ENCODE data around the gene PPL.

The PPL gene

DNA sequence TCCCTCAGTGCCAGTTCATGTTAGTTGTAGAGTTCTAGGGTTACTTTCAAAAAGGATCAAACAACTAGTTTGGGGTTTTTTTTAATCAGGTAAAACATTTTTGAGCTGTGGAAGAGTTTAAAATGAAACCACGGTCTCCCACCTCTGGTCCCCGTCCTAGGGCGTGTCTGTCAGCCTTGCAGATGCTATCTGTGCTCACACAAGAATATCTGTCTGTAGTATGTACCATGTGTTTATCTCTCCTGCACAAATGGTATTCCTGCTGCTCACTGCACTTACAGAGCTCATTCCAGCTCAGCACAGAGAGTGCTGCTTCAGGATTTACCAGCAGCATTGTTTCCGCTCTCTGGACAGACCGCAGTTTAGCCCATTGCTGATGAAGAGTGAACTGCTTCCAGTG lies 50.8 kb downstream of the PPL start:
- DNase-seq, result peak; percentile 63 to 84
- TF ChIP-seq GATA1 (IDR thresholded peaks at IDR 0.05; ENCODE audit: low read depth, low read length), result no peak
- no peak for TF ChIP-seq POLR2A (IDR thresholded peaks at IDR 0.05; ENCODE audit: low read length)

DNA sequence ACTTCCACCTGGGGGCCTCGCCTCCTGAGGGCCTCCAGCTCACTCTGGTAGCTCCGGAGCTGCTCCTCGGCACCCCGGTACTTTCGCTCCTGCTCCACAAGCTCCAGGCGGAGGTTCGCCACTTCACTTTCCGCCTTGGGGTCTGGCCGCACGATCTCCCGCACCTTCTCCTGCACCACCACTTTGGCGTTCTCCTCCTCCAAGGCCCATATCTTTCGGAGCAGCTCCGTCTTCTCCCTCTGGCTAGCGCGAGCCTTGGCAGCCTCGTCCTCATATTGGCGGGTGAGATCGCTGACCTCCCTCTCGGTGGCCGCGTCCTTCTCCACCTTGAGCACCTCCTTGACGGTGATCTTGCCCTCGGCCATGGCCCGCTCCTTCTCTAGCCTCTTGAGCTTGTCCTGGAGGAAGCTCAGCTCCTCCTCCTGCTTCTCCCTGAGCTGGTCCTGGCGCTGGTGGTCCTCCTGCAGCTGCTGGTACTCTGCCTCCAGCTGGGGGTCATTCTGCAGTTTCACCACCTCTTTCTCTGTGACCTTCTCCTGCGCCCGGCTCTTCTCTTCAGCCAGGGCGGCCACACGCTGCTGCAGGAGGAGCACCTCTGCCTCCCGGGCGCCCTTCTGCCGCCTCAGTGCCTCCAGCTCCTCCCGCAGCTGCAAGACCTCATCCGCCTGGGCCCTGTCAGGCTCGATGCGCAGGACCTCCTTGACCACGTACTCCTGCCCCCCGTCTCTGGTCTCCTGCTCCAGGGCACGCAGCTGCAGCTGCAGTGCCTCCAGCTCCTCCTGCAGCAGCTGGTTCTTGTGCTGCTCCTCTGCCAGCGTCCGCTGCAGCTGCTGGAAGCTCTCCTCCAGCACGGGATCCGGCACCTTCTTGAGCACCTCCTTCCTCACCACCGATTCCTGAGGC lies 51.7 kb downstream of the PPL start:
- DNase-seq, result no peak
- TF ChIP-seq POLR2A (IDR thresholded peaks at IDR 0.05; ENCODE audit: low read length) (no peak), GATA1 (IDR thresholded peaks at IDR 0.05; ENCODE audit: low read depth, low read length) (no peak)

DNA sequence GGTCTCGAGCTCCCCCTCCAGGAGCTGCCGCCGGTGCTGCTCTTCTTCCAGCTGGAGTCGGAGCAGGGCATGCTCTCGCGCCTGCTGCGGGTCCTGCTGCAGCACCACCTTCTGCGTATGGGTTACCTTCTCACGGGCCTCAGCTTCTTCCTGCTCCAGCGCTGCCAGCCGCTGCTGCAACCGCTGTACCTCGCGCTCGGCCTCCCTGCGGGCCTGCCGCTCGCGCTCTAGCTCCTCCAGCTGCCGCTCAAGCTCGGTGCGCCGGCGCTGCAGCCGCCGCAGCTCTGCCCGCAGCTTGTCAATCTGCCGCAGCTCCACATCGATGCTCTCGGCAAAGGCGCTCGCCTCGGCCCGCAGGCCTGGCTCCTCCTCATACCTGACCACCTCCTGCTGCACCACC lies 52.7 kb downstream of the PPL start:
- no peak for DNase-seq
- TF ChIP-seq POLR2A (IDR thresholded peaks at IDR 0.05; ENCODE audit: low read length) (no peak), GATA1 (IDR thresholded peaks at IDR 0.05; ENCODE audit: low read depth, low read length) (no peak)

DNA sequence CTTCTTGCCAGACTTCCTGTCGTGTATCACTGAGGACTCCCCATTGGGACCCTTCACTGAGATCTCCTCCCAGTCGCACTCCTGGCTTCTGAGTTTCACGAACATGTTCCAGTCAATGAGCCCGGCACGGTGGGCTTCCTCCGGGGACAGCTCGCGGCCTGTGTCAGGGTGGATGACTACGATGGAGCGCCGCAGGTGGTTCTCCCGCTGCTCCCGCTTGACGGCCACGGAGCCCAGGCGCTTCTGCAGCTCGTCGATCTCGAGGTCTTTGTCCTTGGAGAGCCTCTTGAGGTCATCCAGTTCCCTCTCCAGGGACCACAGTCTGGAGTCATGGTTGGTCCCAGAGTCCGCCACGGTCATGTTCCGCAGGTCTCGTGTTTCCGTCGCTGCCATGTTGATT lies 53.4 kb downstream of the PPL start:
- no peak for DNase-seq
- TF ChIP-seq POLR2A (IDR thresholded peaks at IDR 0.05; ENCODE audit: low read length), result no peak

DNA sequence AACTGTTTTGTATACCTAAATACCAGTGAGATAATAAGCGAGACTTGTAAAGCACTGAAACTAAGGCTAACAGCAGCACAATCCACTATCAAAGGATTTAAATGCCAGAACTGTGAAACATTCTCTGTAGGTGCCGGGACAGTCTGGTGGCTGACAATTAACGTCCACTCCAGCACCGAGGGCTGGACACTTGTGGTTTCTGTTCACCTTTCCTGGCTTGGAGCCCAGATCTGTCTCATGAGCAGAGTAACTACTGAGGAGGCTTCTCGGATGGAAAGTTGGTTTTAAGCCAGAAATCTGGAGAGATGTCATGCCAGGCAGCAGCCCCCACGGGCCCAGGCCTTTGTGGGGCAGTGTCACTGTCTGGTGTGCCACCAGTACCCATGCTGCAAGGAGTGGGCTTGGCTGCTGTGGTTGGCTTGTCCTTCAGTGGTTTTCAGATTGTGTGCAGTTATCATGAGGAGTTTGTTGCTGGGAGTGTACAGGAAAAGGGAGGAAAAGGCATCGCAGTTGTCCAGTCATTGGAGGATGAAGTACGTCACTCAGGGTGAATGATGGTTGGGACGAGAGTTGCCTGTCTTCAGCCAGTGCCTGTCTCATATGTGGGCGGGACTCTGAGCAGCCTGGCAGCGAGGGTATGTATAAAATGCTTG lies 54.2 kb downstream of the PPL start:
- DNase-seq, result no peak

DNA sequence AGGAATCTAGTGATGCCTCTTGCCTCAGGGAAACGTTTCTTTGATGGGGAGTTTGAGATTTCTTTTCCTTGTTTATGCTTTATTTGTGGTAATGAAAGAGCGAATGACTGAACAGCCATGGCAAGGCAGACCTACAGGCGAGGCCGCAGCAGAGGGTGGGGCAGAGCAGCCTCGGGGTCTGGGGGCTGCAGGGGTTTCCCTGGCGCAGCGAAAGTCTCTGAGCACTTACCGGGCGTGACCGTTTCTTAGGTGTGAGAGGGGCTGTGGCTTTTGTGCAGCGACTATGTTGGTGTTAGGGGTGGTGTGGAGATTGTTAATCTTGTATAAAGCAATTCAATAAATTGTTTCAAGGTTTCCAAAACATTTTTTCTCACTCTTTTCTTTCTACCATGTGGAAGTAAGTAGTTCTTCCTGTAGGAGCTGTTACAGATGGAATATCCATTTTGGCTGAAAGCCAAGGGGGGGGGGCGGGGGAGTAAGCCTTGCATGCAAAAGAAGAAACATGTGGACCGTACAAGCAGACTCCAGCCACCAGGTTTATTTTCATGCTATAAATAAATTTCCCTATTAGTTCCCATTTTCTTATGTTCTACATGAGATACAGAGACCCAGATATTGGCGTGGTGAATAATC lies 54.8 kb downstream of the PPL start:
- no peak for DNase-seq

More for the DNA sequence above, 54.2 kb downstream of the PPL start:
- TF ChIP-seq GATA1 (IDR thresholded peaks at IDR 0.05; ENCODE audit: low read depth, low read length) (no peak), POLR2A (IDR thresholded peaks at IDR 0.05; ENCODE audit: low read length) (no peak)

DNA sequence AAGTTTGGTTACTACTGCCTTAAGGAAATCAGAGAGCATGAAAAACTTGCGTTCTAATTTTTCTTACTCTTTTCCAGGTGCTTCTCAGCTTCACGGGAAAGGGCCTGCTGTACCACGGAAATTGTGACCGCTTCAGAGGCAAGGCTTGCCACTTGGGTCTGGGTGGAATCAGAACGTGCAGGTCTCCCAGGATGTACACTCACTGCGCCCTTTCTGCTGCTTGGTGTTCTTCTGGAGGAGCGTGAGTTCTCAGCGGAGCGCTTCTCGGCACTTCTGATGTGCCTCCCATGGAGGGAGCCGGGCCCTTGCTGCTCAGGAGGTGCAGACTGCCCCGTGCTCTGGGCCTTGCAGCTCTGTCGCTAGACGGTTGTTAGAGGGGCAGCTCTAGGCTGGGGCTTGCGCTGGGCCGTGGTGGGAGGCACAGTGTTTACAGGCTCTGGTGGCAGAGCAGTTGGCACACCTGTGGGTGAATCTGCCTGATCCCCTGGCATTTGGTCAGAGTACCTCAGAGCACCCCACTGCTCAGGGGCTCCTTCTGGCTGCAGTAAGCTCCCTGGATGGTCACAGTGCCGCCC lies 56.9 kb downstream of the PPL start:
- no peak for DNase-seq
- TF ChIP-seq POLR2A (IDR thresholded peaks at IDR 0.05; ENCODE audit: low read length) (no peak), GATA1 (IDR thresholded peaks at IDR 0.05; ENCODE audit: low read depth, low read length) (no peak)

More for the DNA sequence above, 54.8 kb downstream of the PPL start:
- TF ChIP-seq POLR2A (IDR thresholded peaks at IDR 0.05; ENCODE audit: low read length), result no peak

DNA sequence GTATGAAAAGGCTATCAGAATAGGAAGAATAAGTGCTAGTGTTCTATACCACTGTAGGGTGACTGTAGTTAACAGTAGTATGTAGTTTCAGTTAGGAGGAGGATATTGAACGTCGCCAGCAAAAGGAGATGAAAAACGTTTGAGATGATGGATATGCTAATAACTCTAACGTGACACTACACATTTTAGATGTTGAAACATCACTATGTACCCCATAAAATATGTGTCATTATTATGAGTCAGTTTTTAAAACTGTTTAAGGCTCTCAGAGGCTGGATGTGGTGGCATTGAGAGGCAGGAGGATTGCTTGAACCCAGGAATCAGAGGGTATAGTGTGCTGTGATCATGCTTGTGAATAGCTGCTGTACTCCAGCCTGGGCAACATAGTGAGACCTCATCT lies 57.9 kb downstream of the PPL start:
- DNase-seq, result no peak
- TF ChIP-seq GATA1 (IDR thresholded peaks at IDR 0.05; ENCODE audit: low read depth, low read length) (no peak), POLR2A (IDR thresholded peaks at IDR 0.05; ENCODE audit: low read length) (no peak)

DNA sequence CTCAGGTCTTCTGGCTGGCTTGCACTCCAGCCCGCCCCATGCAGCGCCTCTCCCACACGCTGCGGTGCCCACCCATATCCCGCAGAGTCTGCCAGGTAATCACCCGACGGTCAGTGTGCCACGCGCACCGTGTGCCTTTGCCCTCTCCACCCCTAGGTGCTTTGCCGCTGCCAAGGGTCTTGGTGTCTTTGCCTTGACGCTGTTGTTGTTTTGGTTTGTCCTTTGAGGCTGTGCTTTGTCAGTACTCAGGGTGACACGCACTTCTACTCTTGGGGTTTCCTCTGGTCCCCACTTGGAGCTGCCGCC lies 59.6 kb downstream of the PPL start:
- TF ChIP-seq GATA1 (IDR thresholded peaks at IDR 0.05; ENCODE audit: low read depth, low read length), result no peak
- TF ChIP-seq POLR2A (IDR thresholded peaks at IDR 0.05; ENCODE audit: low read length), result no peak
- no peak for DNase-seq

DNA sequence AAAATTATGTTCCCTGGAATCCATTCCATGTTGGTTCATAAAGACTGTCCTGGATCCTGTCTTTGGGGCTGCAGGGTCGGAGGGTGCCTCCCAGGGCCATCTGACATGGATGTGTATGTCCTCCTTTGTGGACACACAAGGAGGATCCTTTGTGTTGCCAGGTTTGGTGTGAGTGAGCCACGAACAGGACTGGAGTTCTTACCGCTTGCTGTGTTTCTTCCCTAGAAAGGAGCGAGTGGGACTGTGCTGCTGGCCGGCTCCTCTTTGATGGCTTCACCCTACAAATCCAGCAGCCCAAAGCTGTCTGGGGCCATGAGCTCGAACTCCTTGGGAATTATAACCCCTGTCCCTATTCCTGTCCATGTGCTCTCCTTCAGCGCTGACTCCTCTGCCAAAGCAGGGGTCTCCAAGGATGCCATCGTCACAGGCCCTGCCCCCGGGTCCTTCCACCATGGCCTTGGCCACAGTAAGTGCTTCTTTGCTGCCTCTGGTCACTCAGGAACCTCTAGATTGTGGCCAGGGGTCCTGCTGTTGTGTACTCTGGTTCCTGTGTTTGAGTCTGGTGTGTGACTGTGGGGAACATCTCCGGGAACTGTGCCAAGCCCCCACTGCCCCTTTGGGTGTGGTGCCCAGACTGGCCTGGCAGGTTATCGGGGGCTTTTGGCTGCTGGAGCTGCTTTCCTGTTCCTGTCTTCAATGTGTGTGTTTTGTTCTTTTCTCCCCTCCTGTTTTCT lies 60.1 kb downstream of the PPL start:
- no peak for TF ChIP-seq GATA1 (IDR thresholded peaks at IDR 0.05; ENCODE audit: low read depth, low read length)
- no peak for TF ChIP-seq POLR2A (IDR thresholded peaks at IDR 0.05; ENCODE audit: low read length)
- DNase-seq, result no peak

DNA sequence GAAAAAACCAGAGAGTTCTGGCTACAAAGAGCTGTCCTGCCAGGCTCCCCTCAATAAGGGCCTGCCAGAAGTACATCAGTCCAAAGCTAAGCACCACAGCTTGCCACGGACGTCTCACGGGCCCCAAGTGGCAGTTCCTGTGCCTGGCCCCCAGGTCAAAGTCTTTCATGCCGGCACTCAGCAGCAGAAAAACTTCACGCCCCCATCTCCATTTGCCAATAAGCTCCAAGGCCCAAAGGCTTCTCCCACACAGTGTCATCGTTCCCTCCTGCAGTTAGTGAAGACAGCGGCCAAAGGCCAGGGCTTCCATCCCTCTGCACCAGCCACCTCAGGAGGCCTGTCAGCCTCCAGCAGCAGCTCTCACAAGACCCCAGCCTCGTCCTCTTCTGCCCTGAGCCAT lies 62.3 kb downstream of the PPL start:
- DNase-seq, result no peak
- TF ChIP-seq GATA1 (IDR thresholded peaks at IDR 0.05; ENCODE audit: low read depth, low read length) (no peak), POLR2A (IDR thresholded peaks at IDR 0.05; ENCODE audit: low read length) (no peak)

DNA sequence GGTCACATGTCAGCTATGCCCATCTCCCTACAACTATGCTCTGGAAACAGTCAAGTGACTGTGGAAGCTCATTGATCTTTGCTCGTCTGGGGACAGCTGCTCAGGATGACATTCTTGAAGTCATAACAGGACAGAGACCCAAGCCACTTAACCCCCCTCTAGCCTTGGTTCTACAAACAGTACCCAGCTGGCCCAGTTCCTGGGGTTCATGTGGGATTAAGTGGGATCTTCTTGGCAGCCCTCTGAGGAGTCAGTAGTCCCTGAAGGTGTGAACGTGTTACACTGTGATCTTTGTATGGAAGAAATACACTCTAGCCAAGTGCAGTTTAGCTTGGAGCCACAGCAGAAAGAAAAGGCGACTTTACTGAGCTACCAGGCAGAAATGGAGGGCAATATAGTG lies 63.9 kb downstream of the PPL start:
- TF ChIP-seq GATA1 (IDR thresholded peaks at IDR 0.05; ENCODE audit: low read depth, low read length) (no peak), POLR2A (IDR thresholded peaks at IDR 0.05; ENCODE audit: low read length) (no peak)

DNA sequence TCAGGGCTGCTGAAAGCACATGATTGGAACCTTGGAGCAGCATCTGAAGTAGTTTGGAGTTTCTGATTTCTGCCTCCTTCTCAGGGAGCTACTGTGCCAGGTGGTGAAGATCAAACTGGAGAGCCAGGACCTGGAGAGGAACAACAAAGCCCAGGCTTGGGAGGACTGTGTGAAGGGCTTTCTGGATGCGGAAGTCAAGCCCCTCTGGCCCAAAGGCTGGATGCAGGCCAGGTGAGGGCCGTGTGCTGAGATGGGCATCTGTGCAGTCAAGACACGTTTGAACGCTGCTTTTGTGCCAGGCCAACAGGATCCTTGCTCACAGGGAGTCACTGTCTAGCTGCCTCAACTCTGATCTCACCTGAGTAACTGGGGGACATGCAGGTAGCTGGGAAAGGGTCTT lies 65.9 kb downstream of the PPL start:
- no peak for TF ChIP-seq GATA1 (IDR thresholded peaks at IDR 0.05; ENCODE audit: low read depth, low read length)
- no peak for TF ChIP-seq POLR2A (IDR thresholded peaks at IDR 0.05; ENCODE audit: low read length)
- DNase-seq, result no peak

More for the DNA sequence above, 63.9 kb downstream of the PPL start:
- no peak for DNase-seq
